GM12878 (cell line): ENCODE measurements around the gene TRAPPC12. TPM values are rescaled to one million over a fixed set of nuclear protein-coding genes. Genes with fewer than 3 reads are reported as not detected.

Experiments
- ATAC-seq: fragments of 200-7000 bp; cut with Tn5 transposase; 3 replicates; pipeline ENCODE4 v1.9.1; 2020; ENCODE audit warnings: mild to moderate bottlenecking, moderate library complexity
- BruUV-seq: library from RNA; stranded (reverse); fragments of 400-500 nt; replicated peaks from 2 replicates; lab custom pipeline; 2021; lab: Mats Ljungman, UMichigan
- CTCF ChIA-PET: fragments of 300-600 bp; sonication (Branson Sonifier 250); formaldehyde crosslinking; extraction: SDS; loops from one replicate; lab custom pipeline; 2021; ENCODE audit warnings: inconsistent platforms; lab: Yijun Ruan, JAX
- POLR2A ChIA-PET: fragments of 350-600 bp; formaldehyde crosslinking; extraction: SDS; loops from one replicate; lab custom pipeline; 2021; ENCODE audit warnings: inconsistent platforms; lab: Charles Lee
- RAD21 ChIA-PET: fragments of 300-600 bp; sonication (Branson Sonifier 250); formaldehyde crosslinking; loops from one replicate; lab custom pipeline; 2023; ENCODE audit warnings: antibody characterized with exemption; ENCODE audit not compliant: unreplicated experiment; lab: Charles Lee
- SMC1A ChIA-PET: fragments of 300-600 bp; sonication (Branson Sonifier 250); formaldehyde crosslinking; loops from one replicate; lab custom pipeline; 2023; ENCODE audit not compliant: unreplicated experiment, uncharacterized antibody; lab: Charles Lee
- DNase-seq: peaks from one replicate; pipeline ENCODE4 v3.0.0-alpha.2; 2011; ENCODE audit warnings: low read depth, low spot score
- FAIRE-seq: peaks from 3 replicates; lab custom pipeline; 2011; peaks lifted over from hg19 to GRCh38; lab: Jason Lieb, UNC
- H2AFZ ChIP-seq: 2 replicates; pipeline ENCODE4 v1.6.0; 2011; ENCODE audit warnings: low read depth, low read length, control low read depth; ENCODE audit not compliant: control insufficient read depth
- H3K27ac ChIP-seq: 2 replicates; pipeline ENCODE4 v1.5.1; 2011; ENCODE audit warnings: control low read depth; ENCODE audit not compliant: control insufficient read depth, insufficient read depth
- H3K27me3 ChIP-seq, 2 experiments: replicated peaks in 1 of 2; 2 replicates each; pipeline versions ENCODE4 v1.6.0 to v1.6.1; 2011; ENCODE audit warnings: low read length in 1 of 2; ENCODE audit not compliant: control insufficient read depth in 2 of 2, insufficient read depth in 2 of 2
- H3K36me3 ChIP-seq, 2 experiments: 2 replicates each; pipeline ENCODE4 v1.5.1; 2011; ENCODE audit warnings: low read length in 1 of 2; ENCODE audit not compliant: control insufficient read depth in 2 of 2, insufficient read depth in 2 of 2
- H3K4me1 ChIP-seq: 2 replicates; pipeline ENCODE4 v1.6.1; 2011; ENCODE audit warnings: mild to moderate bottlenecking, low read length, moderate library complexity, mixed read lengths; ENCODE audit not compliant: control insufficient read depth, insufficient read depth
- H3K4me2 ChIP-seq: 2 replicates; pipeline ENCODE4 v1.6.0; 2011; ENCODE audit warnings: control low read depth; ENCODE audit not compliant: control insufficient read depth, insufficient read depth
- H3K4me3 ChIP-seq: fragments of 200-600 bp; sonication (generic); 2 replicates; pipeline ENCODE4 v1.5.1; 2016
- H3K79me2 ChIP-seq: 2 replicates; pipeline ENCODE4 v1.6.0; 2011; ENCODE audit warnings: low read length; ENCODE audit not compliant: control insufficient read depth, insufficient read depth
- H3K9ac ChIP-seq: 2 replicates; pipeline ENCODE4 v1.8.0; 2011; ENCODE audit warnings: low read length, control low read depth, mixed read lengths; ENCODE audit not compliant: control insufficient read depth, insufficient read depth
- H3K9me3 ChIP-seq: replicated peaks from 3 replicates; pipeline ENCODE4 v1.5.1; 2011; ENCODE audit warnings: mild to moderate bottlenecking, low read length; ENCODE audit not compliant: control insufficient read depth, insufficient read depth
- H4K20me1 ChIP-seq: 2 replicates; pipeline ENCODE4 v1.6.0; 2011; ENCODE audit not compliant: control insufficient read depth, insufficient read depth
- E4F1 ChIP-seq: fragments of 450-650 bp; IDR thresholded peaks from 2 replicates; pipeline ENCODE4 v1.6.1; 2018; ENCODE audit warnings: borderline replicate concordance, mild to moderate bottlenecking; ENCODE audit not compliant: partially characterized antibody
- EED ChIP-seq: sonication (generic); IDR thresholded peaks from 2 replicates; pipeline ENCODE4 v1.6.1; 2016; ENCODE audit warnings: antibody characterized with exemption, low read depth
- HDAC6 ChIP-seq: fragments of 200-600 bp; sonication (generic); IDR thresholded peaks from one replicate; pipeline ENCODE4 v1.8.0; 2017; ENCODE audit warnings: antibody characterized with exemption; ENCODE audit not compliant: unreplicated experiment
- SMAD1 ChIP-seq: fragments of 450-650 bp; IDR thresholded peaks from 2 replicates; pipeline ENCODE4 v1.6.1; 2018; ENCODE audit warnings: mild to moderate bottlenecking, low read depth; ENCODE audit not compliant: partially characterized antibody
- SPI1 ChIP-seq: IDR thresholded peaks from 2 replicates; pipeline ENCODE4 v1.6.1; 2011; ENCODE audit warnings: low read depth, mild to moderate bottlenecking, low read length, moderate library complexity, borderline replicate concordance; ENCODE audit not compliant: insufficient read depth
- YBX1 ChIP-seq: fragments of 450-650 bp; IDR thresholded peaks from 2 replicates; pipeline ENCODE4 v1.6.1; 2016; ENCODE audit warnings: antibody characterized with exemption
- WGBS: methylation state at CpG from one replicate; pipeline ENCODE4 v1.1.6; 2016; ENCODE audit warnings: low lambda C conversion rate; ENCODE audit not compliant: insufficient replicate concordance, insufficient coverage; ENCODE audit errors: missing lambda C conversion rate; 5-methylcytosine and 5-hydroxymethylcytosine counted together
- in situ Hi-C: fragments of 300-500 bp; cut with MboI; formaldehyde crosslinking; loops from 9 replicates; pipeline ENCODE4 v1.14.3; 2018; ENCODE audit warnings: mixed read lengths
- intact Hi-C: fragments of 100-400 bp; cut with micrococcal nuclease; formaldehyde crosslinking; loops from one replicate; pipeline ENCODE4 v1.14.2; 2022; ENCODE audit not compliant: unreplicated experiment
- polyA plus RNA-seq, 11 experiments: library from polyadenylated mRNA; depleted of rRNA in 4 of 11; unstranded in 6 of 11; stranded (reverse) in 5 of 11; fragments of >200 nt; fragmentation: Nextera tagmentation in 4 of 11; fragmentation: Illumina TruSeq in 1 of 11; extraction: Ambion mirVana in 4 of 11; extraction: Trizol in 1 of 11; gene quantifications; 1 replicate in 1 of 11; 2 replicates in 10 of 11; pipeline versions ENCODE4 v1.2.1 to v1.2.3, GENCODE V29; 2011 to 2016; ENCODE audit warnings: inconsistent platforms in 2 of 11, missing spikeins in 2 of 11, low read depth in 1 of 11
- total RNA-seq, 4 experiments: library from RNA; depleted of rRNA in 3 of 4; stranded (reverse); fragments of >200 nt in 3 of 4; fragmentation: Illumina TruSeq in 1 of 4; extraction: Trizol in 1 of 4; gene quantifications; 2 replicates each; pipeline versions ENCODE4 v1.2.1 to v1.2.3, GENCODE V29; 2013 to 2021
- TF ChIP-seq, protein P1 (sequence below): fragments of 150-350 bp; IDR thresholded peaks from 2 replicates; pipeline ENCODE4 v1.6.1; 2016; ENCODE audit warnings: low read depth, low read length
- TF ChIP-seq, protein P2 (sequence below): IDR thresholded peaks from 2 replicates; pipeline ENCODE4 v1.6.1; 2012; ENCODE audit warnings: low read depth, low read length, improper control_type of control experiment

Gene TRAPPC12
- total and polyA plus RNA-seq, 10 of the 15 experiments (the other 5 are each of a cell fraction or from before 2014, with no cell fraction given) = 8.6 to 77.1 (median 37.4) TPM

DNA sequence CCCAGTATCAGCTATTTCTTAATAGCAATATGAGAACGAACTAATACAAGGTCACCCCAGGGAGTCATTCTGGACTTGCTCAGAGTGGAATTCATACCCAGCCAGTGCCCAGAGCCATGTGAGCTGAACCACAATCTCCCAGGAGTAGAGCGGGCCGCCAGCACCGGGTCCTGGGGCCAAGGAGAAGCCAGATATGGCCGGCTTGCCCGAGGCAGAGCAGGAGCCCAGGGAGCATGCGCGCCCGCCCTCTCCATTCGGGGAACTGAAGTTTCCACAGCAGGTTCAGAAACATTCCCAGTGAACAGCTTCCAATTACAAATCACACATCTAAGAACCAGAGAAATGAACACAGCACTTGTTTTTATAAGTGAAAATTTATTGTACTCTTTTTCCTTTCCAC, 39.4 kb upstream of the TRAPPC12 start (continued):
- TF ChIP-seq, protein P1, sequence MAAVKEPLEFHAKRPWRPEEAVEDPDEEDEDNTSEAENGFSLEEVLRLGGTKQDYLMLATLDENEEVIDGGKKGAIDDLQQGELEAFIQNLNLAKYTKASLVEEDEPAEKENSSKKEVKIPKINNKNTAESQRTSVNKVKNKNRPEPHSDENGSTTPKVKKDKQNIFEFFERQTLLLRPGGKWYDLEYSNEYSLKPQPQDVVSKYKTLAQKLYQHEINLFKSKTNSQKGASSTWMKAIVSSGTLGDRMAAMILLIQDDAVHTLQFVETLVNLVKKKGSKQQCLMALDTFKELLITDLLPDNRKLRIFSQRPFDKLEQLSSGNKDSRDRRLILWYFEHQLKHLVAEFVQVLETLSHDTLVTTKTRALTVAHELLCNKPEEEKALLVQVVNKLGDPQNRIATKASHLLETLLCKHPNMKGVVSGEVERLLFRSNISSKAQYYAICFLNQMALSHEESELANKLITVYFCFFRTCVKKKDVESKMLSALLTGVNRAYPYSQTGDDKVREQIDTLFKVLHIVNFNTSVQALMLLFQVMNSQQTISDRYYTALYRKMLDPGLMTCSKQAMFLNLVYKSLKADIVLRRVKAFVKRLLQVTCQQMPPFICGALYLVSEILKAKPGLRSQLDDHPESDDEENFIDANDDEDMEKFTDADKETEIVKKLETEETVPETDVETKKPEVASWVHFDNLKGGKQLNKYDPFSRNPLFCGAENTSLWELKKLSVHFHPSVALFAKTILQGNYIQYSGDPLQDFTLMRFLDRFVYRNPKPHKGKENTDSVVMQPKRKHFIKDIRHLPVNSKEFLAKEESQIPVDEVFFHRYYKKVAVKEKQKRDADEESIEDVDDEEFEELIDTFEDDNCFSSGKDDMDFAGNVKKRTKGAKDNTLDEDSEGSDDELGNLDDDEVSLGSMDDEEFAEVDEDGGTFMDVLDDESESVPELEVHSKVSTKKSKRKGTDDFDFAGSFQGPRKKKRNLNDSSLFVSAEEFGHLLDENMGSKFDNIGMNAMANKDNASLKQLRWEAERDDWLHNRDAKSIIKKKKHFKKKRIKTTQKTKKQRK = no peak
- TF ChIP-seq, protein P2, sequence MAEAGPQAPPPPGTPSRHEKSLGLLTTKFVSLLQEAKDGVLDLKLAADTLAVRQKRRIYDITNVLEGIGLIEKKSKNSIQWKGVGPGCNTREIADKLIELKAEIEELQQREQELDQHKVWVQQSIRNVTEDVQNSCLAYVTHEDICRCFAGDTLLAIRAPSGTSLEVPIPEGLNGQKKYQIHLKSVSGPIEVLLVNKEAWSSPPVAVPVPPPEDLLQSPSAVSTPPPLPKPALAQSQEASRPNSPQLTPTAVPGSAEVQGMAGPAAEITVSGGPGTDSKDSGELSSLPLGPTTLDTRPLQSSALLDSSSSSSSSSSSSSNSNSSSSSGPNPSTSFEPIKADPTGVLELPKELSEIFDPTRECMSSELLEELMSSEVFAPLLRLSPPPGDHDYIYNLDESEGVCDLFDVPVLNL = no peak
- TF ChIP-seq E4F1 (no peak), HDAC6 (no peak), YBX1 (no peak)

DNA sequence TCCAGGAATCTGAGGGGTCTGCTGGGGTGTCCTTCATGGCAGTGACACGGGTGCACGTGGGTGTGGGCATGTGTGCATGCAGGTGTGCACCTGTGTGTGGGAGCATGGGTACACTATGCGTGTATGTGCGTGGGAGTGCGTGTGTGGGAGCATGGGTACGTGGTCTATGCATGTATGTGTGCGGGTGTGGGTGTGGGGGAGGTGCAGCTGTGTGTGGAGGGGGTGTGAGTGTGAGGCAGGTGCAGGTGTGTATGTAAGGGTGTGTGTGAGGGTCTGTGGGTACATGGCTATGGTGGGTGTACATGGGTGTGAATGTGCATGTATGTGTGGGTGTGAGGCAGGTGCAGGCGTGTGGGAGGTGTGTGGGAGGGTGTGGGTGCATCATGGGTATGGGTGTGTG, 38.2 kb upstream of the TRAPPC12 start:
- Histone ChIP-seq H3K27ac (no peak overlapping the region), H3K4me2 (no peak overlapping the region), H4K20me1 (no peaks in the 10 kb centered on the region), H3K9me3 (no peaks in the 10 kb centered on the region), H3K36me3 (peaks cover 6 to 7% of the 10 kb centered on the region in 2 experiments), H3K4me3 (no peak overlapping the region), H3K9ac (no peak overlapping the region), H3K27me3 (no peaks in the 10 kb centered on the region), H3K79me2 (no peaks in the 10 kb centered on the region), H2AFZ (no peak overlapping the region), H3K4me1 (no peaks in the 10 kb centered on the region)
- ChIA-PET POLR2A (no interaction called here), SMC1A (no interaction called here), CTCF (no interaction called here), RAD21 (no interaction called here)
- intact Hi-C loops = no loop called here
- 97% methylated on average over 8 of the region's 8 CpGs for WGBS
- FAIRE-seq = no peak
- DNase-seq = no peak
- in situ Hi-C loops = no loop called here
- BruUV-seq = no TSS peak
- TF ChIP-seq SPI1 = no peak
- TF ChIP-seq EED = no peak
- TF ChIP-seq SMAD1 = no peak
- no peak for ATAC-seq
